ENCODE results near the gene PAX7. TPM values are rescaled to one million over a fixed set of nuclear protein-coding genes. Genes with fewer than 3 reads are reported as not detected.

The PAX7 gene
- total and polyA plus RNA-seq, 2 experiments from 2014 or later, result 0.03 TPM; not detected in 1

DNA sequence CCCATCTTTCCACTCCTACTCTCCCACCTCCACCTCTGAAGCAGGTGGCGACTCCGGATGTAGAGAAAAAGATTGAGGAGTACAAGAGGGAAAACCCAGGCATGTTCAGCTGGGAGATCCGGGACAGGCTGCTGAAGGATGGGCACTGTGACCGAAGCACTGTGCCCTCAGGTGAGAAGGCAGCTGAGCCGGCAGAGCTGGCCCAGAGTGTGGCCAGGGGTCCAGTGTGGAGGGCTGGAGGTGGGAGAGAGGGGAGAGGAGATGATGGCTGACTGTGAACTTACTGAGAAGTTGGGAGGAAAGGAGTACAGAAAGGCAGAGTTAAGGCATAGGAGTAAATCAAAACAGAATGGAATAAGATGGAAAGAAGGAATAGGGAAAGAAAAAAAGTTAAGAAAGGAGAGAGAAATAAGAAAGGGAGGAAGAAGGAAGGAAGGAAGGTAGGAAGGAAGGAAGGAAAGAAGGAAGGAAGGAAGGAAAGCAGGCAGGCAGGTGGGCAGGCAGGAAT is 4.5 kb downstream of the PAX7 start (continued):
- TF ChIP-seq, protein P1, sequence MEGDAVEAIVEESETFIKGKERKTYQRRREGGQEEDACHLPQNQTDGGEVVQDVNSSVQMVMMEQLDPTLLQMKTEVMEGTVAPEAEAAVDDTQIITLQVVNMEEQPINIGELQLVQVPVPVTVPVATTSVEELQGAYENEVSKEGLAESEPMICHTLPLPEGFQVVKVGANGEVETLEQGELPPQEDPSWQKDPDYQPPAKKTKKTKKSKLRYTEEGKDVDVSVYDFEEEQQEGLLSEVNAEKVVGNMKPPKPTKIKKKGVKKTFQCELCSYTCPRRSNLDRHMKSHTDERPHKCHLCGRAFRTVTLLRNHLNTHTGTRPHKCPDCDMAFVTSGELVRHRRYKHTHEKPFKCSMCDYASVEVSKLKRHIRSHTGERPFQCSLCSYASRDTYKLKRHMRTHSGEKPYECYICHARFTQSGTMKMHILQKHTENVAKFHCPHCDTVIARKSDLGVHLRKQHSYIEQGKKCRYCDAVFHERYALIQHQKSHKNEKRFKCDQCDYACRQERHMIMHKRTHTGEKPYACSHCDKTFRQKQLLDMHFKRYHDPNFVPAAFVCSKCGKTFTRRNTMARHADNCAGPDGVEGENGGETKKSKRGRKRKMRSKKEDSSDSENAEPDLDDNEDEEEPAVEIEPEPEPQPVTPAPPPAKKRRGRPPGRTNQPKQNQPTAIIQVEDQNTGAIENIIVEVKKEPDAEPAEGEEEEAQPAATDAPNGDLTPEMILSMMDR (conservative IDR thresholded peaks at IDR 0.05; ENCODE audit: low read depth in 2 of 2), result no peak
- TF ChIP-seq ZNF331 (CRISPR knock-in tag; IDR thresholded peaks at IDR 0.05; ENCODE audit: low read depth) (no peak), EZH2 (IDR thresholded peaks at IDR 0.05; ENCODE audit: low read depth, unreplicated experiment) (peak; percentile 75), JUNB (IDR thresholded peaks at IDR 0.05; ENCODE audit: unreplicated experiment) (no peak)
- TF ChIP-seq, protein P2, sequence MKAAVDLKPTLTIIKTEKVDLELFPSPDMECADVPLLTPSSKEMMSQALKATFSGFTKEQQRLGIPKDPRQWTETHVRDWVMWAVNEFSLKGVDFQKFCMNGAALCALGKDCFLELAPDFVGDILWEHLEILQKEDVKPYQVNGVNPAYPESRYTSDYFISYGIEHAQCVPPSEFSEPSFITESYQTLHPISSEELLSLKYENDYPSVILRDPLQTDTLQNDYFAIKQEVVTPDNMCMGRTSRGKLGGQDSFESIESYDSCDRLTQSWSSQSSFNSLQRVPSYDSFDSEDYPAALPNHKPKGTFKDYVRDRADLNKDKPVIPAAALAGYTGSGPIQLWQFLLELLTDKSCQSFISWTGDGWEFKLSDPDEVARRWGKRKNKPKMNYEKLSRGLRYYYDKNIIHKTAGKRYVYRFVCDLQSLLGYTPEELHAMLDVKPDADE (IDR thresholded peaks at IDR 0.05), result no peak

DNA sequence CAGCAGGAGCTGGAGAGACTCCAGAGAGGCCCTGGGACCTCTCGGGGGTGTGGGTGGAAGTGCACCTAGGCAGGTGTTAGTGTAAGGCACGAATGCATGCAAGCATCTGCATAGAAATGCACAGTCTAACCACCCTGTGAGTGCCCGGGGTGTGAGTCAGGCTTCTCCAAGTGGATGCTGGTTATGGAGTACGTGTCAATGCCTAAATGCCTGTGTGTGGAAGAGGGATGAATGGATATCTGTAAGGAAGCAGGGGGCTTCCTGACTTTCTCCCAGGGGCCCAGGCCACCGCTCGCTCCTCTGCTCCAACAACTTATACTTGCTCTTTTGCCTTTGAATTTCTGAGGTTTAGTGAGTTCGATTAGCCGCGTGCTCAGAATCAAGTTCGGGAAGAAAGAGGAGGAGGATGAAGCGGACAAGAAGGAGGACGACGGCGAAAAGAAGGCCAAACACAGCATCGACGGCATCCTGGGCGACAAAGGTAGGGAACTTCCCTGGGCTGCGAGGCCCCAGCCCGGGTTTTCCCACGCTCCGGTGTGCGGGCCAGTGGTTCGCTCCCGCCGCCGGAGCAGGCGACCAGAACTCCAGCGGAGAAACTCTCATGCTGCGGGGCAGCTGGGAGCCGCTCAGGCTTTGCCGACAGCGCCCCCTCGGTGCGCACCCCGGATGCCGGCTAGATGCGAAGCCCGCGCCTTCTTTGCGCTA is 5.4 kb downstream of the PAX7 start:
- H3K36me3 ChIP-seq (ENCODE audit: insufficient read depth), result no peaks in the 10 kb centered on the region; the same call in 1 of the 2 replicates

More for the DNA sequence above, 5.4 kb downstream of the PAX7 start:
- ATAC-seq, result peak; percentile 11; the same call in 2 of the 3 replicates
- Histone ChIP-seq H3F3A (replicated peaks; ENCODE audit: low read depth) (peaks cover 44% of the 10 kb centered on the region), H3K4me1 (ENCODE audit: insufficient read depth) (peaks cover 61% of the 10 kb centered on the region), H3K4me3 (peak overlapping the region; percentile 51), H3K4me2 (peak overlapping the region; percentile 86), H3K27ac (ENCODE audit: low read depth) (no peak overlapping the region), H3K9me2 (ENCODE audit: insufficient read depth) (no peaks in the 10 kb centered on the region), H3K27me3 (ENCODE audit: insufficient read depth) (peaks cover 99% of the 10 kb centered on the region), H2AFZ (0 out of 2 replicates have a peak overlapping the region, but pooled peaks have one; percentile 28), H3K79me2 (replicated peaks; ENCODE audit: insufficient read depth) (no peaks in the 10 kb centered on the region), H4K20me1 (replicated peaks; ENCODE audit: insufficient read depth) (peaks cover 28% of the 10 kb centered on the region)
- peaks cover 100% of the 10 kb centered on the region for H3K27me3 Mint-ChIP-seq (ENCODE audit: insufficient read depth, low read depth, poor library complexity)
- TF ChIP-seq EZH2 (IDR thresholded peaks at IDR 0.05; ENCODE audit: low read depth, unreplicated experiment), result peak; percentile 76
- no peak for TF ChIP-seq ZNF114 (CRISPR knock-in tag; IDR thresholded peaks at IDR 0.05)
- no peak for TF ChIP-seq POLR2AphosphoS5 (IDR thresholded peaks at IDR 0.05; ENCODE audit: low read depth)
- TF ChIP-seq, protein P1 (conservative IDR thresholded peaks at IDR 0.05; ENCODE audit: low read depth in 2 of 2), result peak; percentile 31 to 47
- TF ChIP-seq JUNB (IDR thresholded peaks at IDR 0.05; ENCODE audit: unreplicated experiment), result no peak
- peak; percentile 90 for TF ChIP-seq EZH2phosphoT487 (IDR thresholded peaks at IDR 0.05; ENCODE audit: unreplicated experiment)
- H3K36me3 Mint-ChIP-seq (ENCODE audit: low read depth), result no peaks in the 10 kb centered on the region; the same call in 2 of the 3 replicates
- peaks cover 77% of the 10 kb centered on the region for H3K4me1 Mint-ChIP-seq
- H3K27ac Mint-ChIP-seq, result no peak overlapping the region
- peak overlapping the region; percentile 66 for H3K4me3 Mint-ChIP-seq
- H3K9me3 Mint-ChIP-seq, result peaks cover 3% of the 10 kb centered on the region
- no peak for DNase-seq (ENCODE audit: low spot score)
